Activated CD8-positive, alpha-beta memory T cell treated with anti-CD3 and anti-CD28 coated beads, Interleukin-2, amount 50 U/mL, for 48 hours (primary cell): ENCODE measurements around the gene PAX3.
A peak's percentile ranks its signal among the peaks of the same experiment; 100 is the strongest.

Experiments used
- DNase-seq: peaks from one replicate; pipeline ENCODE4 v3.0.0-alpha.2; 2020

PAX3 gene

DNA sequence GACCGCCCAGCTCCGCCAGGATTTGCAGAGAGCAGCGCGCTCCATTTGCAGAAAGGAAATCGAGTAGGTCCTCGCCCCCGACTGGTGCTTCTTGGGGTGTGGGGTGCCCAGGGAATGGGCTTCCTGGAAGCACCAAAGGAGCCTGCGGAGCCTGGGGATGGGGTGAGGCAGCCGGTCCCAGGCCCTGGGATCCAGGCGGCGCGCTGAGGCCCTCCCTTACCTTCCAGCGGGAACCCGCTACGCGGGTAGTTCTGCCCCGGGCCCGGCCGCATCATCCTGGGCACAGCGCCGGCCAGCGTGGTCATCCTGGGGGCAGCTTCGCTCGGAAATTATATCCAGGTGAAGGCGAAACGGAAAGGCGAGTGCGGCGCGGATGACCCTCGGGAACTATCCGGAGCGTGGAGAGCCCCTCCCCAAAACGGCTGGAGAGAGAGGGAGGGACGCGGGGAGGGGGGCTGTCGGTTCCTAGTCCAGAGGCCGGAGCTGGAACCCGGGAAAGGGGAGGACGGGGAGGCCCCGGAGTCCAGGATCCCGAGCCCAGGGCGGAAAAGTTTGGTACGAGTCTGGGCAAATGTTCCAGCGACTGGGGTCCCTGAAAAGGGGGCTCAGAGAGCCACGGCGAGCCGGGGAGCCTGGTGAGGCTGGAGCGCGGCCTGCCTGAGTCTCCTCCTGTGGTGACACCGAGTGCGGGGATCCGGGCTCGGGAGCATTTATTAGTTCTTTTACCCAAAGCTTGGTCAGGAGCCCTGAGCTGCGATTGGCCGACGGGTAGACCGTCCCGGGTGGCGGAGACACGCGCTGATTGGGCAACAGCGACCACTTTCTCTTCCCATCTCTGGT lies at the start of gene PAX3:
TSS of gene PAX3 (minus strand) at position 688 of the 840 bp plus-strand sequence. CDS start at position 305, 383 bp downstream.
- no peak for DNase-seq

DNA sequence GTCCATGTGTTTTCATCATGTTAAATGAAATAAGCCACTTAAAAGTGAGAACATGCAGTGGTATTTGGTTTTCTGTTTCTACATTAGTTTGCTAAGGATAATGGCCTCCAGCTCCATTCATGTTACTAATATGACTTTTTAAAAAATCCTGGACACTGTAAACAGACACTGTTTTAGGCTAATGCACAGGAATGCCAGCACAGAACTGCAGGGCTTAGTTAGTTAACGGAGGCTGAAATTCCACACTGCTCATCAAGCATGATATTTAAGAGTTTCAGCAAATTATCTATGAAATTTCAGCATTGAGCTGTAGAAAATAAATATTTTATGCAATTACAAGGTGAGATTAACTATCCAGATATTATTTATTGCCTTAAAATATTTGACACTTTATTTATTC lies 42.5 kb upstream of the PAX3 start:
- DNase-seq = no peak

DNA sequence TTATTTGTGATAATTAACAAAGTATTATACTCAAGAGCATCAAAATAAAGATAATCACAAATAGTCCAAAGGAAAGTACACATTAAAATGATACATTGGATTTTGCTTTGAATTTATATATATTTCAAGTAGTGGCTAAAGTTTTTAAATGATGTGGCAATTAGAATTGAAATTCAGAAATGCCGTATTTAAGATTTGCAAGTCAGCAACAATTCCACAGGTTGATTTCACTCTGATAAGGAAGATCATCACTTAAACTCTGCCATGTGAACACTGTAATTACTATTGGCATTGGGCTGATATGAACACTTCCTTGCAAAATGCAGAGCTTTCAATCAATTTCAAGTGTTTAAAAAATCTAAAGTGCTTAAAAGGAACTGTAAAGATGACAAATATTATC lies 39.6 kb upstream of the PAX3 start:
- DNase-seq = no peak

DNA sequence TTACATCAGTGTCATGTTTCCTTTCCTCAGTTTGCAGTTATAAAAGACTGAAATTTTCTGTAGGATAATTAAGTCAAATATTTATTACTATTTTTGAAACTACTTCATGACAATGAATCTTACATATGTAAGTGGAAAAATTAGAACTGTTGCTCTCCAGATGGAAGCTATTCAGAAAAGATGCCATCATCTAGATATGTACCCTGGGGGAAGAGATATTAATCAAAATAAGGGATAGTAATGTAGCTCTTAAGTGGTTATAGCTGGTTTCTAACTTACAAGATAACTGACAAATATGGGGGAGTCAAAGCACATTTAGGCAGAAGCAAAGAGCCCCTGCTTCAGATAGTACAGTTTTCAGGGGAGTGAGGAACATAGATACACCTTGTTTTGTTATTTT lies 38.1 kb upstream of the PAX3 start:
- DNase-seq = no peak

DNA sequence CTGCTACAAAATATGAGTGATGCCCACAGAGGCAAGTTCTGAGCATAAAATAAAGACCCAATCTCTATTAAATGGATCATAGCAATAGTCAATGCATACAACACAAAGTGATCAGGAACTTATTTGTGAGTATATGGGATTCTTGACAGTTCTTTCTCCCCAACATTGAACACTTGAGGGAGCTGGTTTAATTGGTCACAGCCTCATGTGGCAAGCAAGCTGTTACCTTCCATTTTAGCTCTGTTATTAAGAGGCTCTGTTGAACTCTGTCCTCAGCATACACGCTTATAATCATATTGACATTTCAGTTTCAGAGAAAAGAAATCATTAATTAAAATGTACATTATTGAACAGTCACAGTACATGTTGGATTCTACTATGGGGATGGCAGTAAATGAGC lies 37.6 kb upstream of the PAX3 start:
- no peak for DNase-seq

DNA sequence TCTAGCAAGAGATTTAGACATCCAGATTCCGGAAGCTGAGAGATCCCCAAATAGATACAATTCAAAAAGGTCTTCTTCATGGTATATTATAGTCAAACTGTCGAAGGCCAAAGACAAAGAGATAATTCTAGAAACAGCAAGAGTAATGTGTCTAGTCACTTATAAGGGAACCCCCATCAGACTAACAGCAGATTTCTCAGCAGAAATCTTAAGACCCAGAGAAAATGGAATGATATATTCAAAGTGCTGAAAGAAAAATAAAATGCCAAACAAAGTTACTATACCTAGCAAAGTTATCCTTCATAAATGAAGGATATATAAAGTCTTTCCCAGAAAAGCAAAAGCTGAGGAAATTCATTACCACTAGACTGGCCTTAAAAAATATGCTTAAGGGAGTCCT lies 36.1 kb upstream of the PAX3 start:
- no peak for DNase-seq

DNA sequence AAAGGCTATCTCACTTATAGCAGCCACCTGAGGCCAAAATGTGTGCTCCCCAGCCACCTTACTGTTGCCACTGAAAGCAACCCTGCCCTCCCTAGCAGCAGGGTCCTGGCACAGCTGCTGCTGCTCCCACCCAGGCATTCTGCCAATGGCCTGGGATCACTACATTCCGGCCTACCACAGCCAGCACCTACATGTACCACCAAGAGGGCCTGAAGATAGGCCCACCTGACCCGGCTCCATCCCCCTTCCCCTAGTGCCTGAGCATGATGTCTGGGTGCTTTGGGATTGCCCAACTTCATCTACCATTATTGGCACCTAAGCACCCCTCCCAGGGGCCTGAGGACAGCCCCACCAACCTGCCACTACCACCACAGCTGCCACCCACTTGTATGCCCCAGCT lies 34.6 kb upstream of the PAX3 start:
- DNase-seq = no peak

DNA sequence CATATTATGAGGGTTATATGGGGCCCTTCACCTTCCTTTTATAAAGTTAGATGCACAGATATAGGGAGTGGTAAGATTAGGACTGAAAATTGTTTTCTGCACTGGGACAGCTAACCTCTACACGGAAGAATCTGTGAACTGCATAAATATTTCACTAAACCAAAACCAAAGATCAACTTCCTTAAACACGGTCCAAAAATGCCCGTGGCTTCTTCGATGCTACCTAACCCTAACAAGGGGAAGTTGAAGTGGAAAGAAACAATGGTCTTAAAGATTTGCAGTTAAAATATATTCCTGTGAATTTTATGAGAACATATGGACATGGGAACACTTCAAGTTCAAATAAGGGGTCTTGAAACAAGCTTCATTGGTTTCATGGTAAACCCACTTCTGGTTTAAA lies 33.3 kb upstream of the PAX3 start:
- no peak for DNase-seq

DNA sequence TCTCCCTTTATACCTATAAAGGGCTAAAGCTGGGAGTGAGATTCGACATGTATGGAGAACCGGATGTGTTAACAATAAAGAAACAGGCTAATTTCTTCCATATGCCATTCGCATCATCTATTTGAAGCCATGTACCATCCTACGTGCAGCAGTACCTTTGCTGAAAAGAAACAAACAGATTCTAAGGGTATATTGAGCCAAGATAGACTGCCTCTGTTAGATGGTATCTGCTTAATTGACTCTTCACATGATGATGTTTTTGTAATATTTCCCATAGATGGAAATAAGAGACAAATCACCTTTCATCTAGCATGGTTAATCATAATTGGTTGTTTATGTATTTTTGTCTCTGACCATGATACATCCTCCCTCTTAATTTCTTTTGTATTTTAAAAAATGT lies 32.1 kb upstream of the PAX3 start:
- no peak for DNase-seq

DNA sequence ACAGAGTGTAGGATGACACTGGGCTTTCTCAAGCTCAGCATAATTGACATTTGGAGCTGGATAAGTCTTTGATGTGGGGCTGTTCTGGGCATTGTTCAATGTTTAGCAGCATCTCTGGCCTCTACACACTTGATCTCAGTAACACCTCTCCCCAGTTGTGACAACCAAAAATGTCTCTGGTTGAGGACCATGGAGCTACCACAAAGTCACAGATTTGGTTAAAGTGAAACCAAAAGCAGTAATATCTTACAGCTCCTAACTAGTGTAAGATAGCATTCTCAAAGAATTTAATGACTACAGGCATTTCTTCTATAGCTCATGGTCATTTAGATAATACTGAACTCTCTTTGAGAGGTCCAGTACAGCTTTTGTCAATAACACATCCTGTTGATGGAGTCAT lies 23.4 kb upstream of the PAX3 start:
- no peak for DNase-seq

DNA sequence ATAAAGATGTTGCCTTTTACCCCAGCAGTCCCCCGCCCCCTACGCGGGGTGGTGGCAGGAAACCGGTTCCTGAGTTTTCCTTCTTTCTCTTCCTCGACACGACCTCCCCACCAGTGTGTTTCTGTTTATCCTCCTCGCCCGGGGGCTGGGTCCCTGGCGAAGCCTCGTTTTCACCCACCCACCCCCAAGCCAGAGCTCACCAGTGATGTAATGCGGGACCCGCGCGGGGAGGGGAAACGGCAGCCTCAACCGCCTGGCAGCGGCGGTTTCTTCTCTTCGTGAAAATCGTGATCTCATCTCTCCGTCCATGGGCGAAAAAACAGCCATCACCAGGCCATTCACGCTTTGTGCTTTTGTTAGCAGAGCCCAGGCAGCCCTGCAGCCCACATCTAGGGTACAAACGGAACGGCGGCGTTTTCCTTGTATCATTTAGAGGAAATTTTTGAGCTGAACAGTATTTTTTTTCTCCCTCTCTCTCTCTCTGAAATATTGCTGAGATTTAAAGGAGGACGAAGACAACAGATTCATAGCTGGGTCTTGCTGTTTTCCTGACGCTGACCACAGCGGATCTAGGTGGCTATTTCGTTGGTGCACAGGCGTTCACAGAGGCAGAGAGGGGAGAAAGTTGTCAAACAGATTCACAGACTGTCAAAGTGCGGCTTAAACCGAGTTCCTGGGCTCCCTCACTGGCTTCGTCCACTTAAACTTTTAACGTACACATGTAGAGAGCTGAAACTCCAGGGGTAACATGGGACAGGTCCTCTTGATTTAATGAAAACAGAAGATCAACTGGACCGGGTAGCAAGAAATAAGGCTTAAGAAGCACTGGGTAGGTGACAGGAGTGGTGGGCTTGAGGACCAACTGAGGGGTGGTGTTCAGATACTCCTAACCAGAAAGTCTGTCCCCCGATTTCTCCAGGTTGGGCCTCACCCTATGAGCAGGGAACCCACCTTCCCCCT lies 21.9 kb upstream of the PAX3 start:
- no peak for DNase-seq

DNA sequence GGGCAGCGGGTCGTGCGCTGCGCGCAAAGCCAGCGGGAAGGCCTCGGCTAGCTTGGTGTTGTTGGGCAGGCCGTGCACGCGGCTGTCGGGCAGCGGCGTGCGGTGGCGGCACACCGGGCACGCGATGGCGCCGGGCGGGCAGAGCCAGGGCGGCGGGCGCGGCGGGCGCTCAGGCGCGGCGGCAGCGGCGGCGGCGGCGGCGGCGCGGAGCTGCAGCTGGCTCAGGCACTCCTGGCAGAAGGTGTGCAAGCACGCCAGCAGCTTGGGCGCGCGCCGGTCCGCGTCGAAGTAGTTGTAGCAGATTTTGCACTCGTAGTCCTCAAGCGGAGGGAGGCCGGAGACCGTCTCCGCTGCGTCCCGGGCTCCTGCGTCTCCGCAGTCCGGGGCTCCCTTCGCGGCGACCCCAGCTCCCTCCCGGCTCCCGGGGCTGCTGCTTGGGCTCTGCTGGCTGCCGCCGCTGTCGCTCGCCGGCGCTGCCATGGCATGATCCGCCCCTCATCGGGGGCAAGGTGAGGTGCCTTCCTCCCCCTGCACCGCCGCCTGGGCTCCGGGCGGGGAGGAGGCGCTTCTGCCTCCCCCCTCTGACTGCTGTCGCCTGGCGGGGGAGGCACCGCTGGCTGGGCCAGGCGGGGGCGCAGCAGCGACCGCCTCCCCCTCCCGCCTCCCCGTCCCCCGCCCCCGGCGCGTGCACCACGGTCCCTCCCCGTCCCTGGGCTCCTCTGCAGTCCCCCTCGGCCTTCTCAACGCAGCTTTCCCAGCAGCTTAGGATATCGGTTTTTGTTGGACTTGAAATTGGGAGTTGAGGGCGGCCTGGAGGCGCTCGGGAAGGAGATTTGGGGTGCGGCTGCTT lies 21.0 kb upstream of the PAX3 start:
- DNase-seq = no peak

DNA sequence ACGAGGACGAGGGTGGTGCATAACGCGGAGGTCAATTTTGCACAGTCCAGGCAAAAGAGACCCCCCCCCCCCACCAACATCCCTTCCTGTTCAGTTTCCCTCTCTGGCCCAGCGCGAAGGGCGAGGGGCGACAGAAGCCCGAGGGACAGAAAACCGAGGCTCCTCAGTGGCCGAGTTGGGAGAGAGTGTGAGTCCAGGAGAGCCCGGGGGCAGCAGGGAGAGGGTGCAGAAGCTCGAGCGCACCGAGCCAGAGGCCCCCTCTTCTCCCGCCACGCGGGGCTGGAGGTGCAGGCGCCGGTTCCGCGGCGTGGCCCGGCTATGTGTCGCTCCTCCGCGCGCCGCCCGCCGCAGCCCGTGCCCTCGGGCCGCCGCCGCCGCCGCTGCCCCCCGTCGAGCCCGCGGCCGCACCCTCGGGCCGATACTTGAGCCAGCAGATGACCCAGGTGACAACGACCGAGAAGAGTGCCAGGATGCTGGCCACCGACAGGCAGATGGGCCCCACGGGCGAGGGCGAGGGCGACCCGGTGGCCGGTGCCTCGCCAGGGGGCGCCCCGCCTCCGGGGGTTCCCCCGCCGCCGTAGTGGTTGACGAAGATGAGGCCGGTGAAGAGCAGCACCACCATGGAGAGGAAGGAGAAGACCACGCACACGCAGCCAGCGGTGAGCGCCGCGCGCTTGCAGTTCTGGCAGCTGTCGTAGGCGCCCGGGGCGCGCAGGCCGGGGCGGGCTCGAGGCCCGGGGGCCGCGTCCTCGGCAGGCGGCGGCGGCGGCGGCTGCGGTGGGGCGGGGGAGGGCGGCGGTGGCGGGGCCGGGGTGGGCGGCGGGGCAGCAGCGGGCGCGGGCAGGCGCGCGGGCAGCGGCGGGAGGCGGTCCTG lies 20.2 kb upstream of the PAX3 start:
- peak; percentile 64 for DNase-seq

DNA sequence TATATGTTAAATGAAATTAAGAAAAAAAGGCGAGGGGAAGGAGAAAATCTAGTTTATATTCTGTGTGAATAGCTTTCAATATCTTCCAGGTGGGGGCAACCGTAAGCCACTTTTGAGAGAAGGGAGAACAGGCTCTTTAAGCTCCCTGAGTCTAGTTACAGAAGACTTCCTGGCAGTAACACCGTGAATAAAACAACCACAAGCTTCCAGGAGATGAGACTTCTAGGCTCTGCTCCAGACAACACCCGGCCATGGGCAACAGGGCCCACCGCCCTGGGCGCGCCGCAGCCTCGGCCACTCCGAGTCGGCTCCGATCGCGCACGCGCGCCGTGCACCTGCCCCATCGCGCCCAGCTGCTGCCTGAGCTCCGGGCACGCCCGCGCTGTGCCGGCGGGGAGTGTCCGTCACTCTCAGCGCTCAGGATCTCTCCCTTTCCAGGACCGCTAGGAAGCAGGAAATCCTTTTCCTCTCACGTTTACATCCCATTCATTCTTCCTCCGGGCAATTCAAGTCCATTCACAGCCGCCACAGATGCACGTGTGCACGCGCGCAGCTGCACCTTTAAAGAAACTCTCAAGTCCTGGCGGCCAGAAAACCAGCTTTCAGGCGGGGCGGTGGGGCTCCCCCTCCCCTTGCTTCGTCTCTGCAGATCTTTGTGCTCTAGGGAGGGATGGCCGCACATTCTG lies 19.4 kb upstream of the PAX3 start:
- peak; percentile 73 for DNase-seq

DNA sequence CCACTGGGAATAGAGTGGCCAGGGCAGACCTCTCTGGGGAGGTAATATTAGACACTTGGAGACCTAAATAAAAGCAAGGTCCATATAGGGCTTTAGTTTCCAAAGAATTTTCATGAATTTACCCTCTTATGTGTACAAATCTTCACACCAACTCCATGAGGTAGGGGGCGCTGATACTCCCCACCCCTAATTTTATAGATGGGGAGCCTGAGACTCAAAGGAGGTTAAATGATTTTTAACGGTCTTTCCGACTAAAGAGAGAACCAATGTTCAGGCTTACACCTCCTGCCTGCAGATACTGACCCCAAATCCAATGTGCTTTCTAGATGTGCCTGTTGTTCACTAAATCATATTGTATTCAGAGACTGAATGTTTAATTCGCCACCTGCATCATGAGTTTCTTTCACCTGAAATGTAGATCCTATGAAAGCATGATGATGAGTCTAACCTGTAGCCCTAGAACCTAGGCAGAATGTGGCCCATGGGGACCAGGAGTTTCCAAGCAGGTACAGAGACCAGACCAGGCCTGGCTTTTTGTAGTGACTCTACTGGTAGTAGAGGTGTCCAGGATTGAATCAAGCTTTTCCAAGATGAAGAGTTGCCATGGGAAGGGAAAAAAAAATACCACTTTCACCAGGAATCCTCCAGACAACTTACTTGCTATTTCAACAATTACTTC lies 16.8 kb upstream of the PAX3 start:
- DNase-seq = no peak

DNA sequence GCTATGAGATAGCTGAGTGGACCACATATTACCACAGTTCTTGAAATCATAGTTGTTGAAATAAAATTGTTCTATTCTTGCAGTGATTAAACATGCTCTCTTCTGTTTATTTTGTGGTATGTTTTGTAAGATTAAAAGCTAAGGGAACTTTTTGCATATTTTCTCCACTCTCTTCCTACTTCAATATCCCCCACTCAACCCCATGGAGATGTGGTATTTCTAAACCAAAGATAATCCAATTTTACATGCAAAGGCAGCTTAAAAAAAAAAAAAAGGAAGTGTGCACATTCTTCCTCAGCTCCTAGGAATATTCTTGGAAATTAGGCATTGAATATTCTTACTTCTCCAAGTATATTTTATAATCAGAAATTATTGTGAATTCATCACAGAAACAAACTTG lies 15.0 kb upstream of the PAX3 start:
- no peak for DNase-seq

DNA sequence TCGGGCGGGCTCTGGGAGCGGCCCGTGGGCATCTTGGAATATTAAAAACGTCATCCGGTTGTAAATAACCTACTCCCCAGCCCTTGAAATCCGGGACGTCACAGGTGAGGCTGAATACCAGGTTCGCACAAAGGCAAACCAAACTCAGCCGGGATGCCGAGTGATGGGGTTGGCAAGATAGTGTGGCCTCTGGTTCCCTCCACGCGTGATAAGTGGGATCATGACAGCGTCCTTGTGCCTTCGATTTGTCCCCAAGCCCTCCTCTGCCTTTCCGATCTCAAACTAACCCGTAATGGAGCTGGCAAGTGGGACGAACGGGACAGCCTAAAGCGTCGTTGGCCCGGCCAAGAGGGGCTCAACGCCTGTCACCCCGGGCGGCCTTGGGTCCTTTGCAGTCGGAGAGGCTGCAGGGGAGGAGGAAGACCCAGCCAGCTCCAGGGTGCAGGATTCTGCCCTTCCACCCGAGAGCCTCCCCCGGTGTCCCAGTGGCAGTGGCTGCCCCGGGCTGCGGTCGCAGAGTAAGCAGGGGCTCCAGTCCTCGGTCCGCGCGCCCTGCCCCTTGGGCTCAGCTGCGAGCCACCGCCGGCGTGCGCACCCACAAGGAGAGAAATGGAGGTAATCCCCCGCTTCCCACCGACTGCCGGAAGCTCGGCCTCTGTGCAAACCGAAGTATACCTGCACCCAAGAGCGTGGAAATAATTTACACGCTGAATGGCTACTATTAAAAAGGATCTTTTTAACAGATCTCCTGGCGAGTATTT lies 13.4 kb upstream of the PAX3 start:
- no peak for DNase-seq

DNA sequence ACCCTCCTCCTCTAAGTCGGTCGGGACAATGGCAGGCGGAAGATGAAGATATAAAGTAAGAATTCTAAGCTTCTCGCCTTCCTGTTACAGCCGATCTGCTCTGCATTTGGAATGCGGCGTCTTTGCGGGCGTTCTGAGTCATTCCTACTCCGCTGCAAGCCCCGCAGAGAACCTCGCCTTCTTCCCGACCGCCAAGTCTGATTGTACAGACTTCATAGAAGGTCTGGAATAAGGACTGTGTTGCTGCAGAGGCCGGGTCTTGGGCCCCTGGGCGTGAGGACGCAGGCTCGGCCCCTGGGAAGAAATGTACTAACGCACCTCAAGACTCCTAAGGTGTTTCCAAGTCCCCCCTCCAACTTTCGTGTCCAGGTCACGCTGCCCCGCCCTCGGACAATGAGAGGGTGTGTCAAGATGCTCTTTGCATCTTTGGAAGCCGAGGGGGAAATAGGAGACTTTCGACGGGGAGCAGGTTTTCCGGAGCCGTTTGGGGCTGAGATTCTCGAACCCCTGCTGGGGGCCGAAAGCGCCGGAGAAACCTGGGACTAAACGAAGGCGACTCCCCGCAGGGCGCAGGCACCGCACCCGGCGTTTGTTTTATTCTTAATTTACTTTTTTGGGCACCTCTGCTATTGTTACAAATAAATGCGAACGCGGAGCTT lies 12.7 kb upstream of the PAX3 start:
- no peak for DNase-seq

DNA sequence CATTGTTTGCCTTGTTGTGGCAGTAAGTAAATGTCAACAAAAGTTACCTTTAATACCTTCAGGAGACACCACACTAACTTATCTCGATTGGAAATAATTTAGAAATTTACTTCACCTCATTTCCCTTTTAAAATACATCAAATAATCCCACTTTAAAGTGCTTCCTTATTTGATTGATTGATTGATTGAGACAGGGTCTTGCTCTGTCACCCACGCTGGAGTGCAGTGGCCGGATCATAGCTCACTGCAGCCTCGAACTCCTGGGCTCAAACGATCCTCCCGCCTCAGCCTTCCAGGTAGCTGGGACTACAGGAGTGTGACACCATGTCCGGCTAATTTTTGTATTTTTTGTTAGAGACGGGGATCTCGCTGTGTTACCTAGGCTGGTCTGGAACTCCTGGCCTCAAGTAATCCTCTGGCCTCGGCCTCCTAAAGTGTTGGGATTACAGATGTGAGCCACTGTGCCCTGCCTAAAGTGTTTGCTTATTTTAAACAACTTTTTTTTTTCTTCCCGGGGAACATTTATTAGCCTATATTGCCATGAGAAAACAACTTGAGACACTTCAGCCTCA lies 12.0 kb upstream of the PAX3 start:
- DNase-seq = no peak
